Ascending aorta (tissue), 2 donors: ENCODE results near the gene STAM. TPM values are rescaled to one million over a fixed set of nuclear protein-coding genes. Genes with fewer than 3 reads are reported as not detected.
"Not testable (repeated sequence)": the region's sequence is repeated elsewhere in the genome, so short reads cannot be mapped to it uniquely, and the experiment has no call there.

ENCODE experiments used
- DNase-seq, 2 donors: peaks; one replicate each; pipeline ENCODE4 v3.0.0-alpha.2; 2019; ENCODE audit warnings: low spot score in 2 of 2
- H3K27ac ChIP-seq, 2 donors: fragments of 200-600 bp; sonication (generic); one replicate each; pipeline ENCODE4 v1.5.1; 2016 to 2017; ENCODE audit warnings: mild to moderate bottlenecking in 1 of 2
- H3K27me3 ChIP-seq: fragments of 200-600 bp; sonication (generic); one replicate; pipeline ENCODE4 v1.5.1; 2017
- H3K36me3 ChIP-seq, 2 donors: fragments of 200-600 bp; sonication (generic); one replicate each; pipeline ENCODE4 v1.5.1; 2016
- H3K4me1 ChIP-seq, 2 donors: fragments of 200-600 bp; sonication (generic); one replicate each; pipeline ENCODE4 v1.5.1; 2016 to 2017; ENCODE audit warnings: mild to moderate bottlenecking in 1 of 2
- H3K4me3 ChIP-seq, 2 donors: fragments of 200-600 bp; sonication (generic); one replicate each; pipeline ENCODE4 v1.5.1; 2016 to 2017; ENCODE audit warnings: mild to moderate bottlenecking in 1 of 2
- H3K9me3 ChIP-seq, 2 donors: fragments of 200-600 bp; sonication (generic); one replicate each; pipeline ENCODE4 v1.5.1; 2016
- intact Hi-C: fragments of 100-400 bp; cut with DNase I; formaldehyde crosslinking; loops from one replicate; pipeline ENCODE4 v1.15.1; 2023
- total RNA-seq: library from RNA; depleted of rRNA; stranded (reverse); fragments of >200 nt; gene quantifications from one replicate; pipeline ENCODE4 v1.1.0, GENCODE V29; 2016
- TF ChIP-seq, protein P1 (sequence below), 3 experiments: fragments of 200-600 bp in 2 of 3; fragments of 450-650 bp in 1 of 3; sonication (generic) in 2 of 3; IDR thresholded peaks; one replicate each; pipeline ENCODE4 v1.5.1; 2016 to 2019; ENCODE audit warnings: antibody characterized with exemption in 3 of 3, mild to moderate bottlenecking in 1 of 3, moderate library complexity in 1 of 3

STAM gene
- total RNA-seq, 1 donor from 2014 or later: 1.5 TPM

DNA sequence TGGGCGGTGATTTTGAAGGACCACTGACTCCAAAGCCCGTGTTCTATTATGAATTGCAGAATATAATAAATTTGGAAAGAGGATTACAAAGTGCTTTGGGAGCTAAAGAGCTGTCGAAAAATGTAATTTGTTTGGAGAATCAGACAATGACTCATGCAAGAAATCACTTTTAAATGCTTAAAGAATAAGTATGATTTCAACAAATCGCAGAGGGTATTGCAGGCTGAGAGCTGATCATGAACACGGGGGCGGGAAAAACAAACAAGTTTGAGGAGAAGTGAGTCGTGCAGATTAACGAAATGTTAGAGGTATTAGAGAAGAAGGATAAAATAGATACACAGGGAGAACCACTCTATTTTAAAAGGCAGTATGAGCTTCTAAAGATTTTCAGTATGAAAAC, 21.9 kb upstream of the STAM start:
- DNase-seq: no peak
- Histone ChIP-seq H3K27ac (no peak overlapping the region), H3K4me3 (no peak overlapping the region), H3K36me3 (no peaks in the 10 kb centered on the region), H3K4me1 (peaks cover 0 to 3% of the 10 kb centered on the region in 2 donors), H3K27me3 (no peaks in the 10 kb centered on the region), H3K9me3 (no peaks in the 10 kb centered on the region)
- TF ChIP-seq, protein P1, sequence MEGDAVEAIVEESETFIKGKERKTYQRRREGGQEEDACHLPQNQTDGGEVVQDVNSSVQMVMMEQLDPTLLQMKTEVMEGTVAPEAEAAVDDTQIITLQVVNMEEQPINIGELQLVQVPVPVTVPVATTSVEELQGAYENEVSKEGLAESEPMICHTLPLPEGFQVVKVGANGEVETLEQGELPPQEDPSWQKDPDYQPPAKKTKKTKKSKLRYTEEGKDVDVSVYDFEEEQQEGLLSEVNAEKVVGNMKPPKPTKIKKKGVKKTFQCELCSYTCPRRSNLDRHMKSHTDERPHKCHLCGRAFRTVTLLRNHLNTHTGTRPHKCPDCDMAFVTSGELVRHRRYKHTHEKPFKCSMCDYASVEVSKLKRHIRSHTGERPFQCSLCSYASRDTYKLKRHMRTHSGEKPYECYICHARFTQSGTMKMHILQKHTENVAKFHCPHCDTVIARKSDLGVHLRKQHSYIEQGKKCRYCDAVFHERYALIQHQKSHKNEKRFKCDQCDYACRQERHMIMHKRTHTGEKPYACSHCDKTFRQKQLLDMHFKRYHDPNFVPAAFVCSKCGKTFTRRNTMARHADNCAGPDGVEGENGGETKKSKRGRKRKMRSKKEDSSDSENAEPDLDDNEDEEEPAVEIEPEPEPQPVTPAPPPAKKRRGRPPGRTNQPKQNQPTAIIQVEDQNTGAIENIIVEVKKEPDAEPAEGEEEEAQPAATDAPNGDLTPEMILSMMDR (IDR thresholded peaks at IDR 0.05): no peak
- intact Hi-C loops: no loop called here

DNA sequence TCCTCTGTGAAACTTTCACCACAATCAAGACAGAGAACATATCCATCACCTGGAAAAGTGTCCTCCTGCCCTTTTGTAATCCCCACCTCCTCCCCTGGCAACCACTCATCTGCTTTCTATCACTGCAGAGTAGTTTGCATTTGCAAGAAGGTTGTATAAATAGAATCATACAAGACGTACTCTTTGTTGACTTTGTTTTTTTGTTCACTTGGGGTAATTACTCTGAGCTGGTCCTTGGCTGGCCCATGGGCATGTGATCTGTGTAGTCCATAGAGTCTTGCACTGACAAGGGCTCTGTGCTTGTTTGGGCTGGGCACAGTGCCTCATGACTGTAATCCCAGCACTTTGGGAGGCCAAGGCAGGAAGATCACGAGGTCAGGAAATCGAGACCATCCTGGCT, 19.0 kb upstream of the STAM start:
- H3K27ac ChIP-seq: no peak overlapping the region
- H3K27me3 ChIP-seq: no peaks in the 10 kb centered on the region
- intact Hi-C loops: no loop called here
- H3K36me3 ChIP-seq: no peaks in the 10 kb centered on the region
- no peak for DNase-seq
- no peaks in the 10 kb centered on the region for H3K4me1 ChIP-seq
- TF ChIP-seq, protein P1 (IDR thresholded peaks at IDR 0.05): no peak
- H3K9me3 ChIP-seq: no peaks in the 10 kb centered on the region
- no peak overlapping the region for H3K4me3 ChIP-seq

DNA sequence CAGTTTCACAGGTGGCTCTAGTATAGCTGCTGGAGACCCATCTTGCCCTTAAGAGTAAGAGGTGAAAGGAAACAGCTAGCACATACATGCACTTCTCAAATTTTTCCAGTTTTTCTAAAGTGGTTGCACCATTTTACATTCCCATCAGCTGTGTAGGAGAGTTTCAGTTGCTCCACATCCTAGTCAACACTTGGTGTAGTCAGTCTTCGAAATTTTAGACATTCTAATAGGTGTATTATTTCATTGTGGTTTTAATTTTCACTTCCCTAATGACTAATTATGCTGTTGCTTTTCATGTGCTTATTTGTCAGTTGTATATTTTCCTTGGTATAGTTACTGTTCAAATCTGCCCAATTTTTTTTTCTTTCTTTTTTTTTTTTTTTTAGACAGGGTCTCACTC, 17.3 kb upstream of the STAM start:
- TF ChIP-seq, protein P1 (IDR thresholded peaks at IDR 0.05): no peak
- H3K4me1 ChIP-seq: no peaks in the 10 kb centered on the region
- H3K9me3 ChIP-seq: no peaks in the 10 kb centered on the region
- H3K27me3 ChIP-seq: no peaks in the 10 kb centered on the region
- H3K36me3 ChIP-seq: no peaks in the 10 kb centered on the region
- no peak overlapping the region for H3K27ac ChIP-seq
- no peak overlapping the region for H3K4me3 ChIP-seq
- intact Hi-C loops: no loop called here
- DNase-seq: no peak

DNA sequence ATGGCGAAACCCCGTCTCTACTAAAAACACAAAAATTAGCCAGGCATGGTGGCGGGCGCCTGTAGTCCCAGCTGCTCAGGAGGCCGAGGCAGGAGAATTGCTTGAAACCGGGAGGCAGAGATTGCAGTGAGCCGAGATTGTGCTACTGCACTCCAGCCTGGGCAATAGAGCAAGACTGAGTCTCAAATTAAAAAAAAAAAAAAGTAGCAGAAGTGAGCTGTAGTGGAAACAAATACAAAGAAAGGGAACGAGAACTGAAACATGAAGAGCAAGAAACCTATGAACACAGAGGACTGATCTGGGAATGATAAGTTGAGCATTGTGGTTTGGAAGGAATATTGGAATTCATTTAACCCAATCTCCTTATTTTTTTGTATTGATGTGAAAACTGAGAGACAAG, 11.4 kb upstream of the STAM start:
- H3K27me3 ChIP-seq, intact Hi-C loops, H3K9me3 ChIP-seq, DNase-seq, H3K27ac ChIP-seq, H3K4me1 ChIP-seq, H3K36me3 ChIP-seq, H3K4me3 ChIP-seq: not testable (repeated sequence)

DNA sequence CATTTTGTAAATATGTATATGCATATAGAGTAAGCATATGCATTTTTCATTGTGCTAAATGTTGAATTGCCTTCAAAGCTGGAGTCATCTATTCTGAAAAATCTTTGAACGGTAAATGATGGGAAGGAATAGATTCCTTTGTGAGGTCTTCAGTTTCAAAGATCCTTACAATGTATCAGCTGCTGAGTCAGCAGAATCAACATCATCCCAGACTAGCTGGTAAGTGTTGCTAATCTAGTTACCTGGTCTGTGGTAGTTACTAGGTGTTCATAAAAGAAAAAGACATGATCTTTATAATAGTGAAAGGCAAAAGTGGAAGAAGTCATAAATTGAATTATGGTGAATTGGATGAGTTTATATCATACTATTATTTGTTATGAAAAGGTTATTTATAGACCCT, 10.6 kb upstream of the STAM start:
- Histone ChIP-seq H3K9me3 (no peaks in the 10 kb centered on the region), H3K27ac (no peak overlapping the region), H3K27me3 (no peaks in the 10 kb centered on the region), H3K4me1 (no peaks in the 10 kb centered on the region), H3K36me3 (no peaks in the 10 kb centered on the region), H3K4me3 (no peak overlapping the region)
- intact Hi-C loops: no loop called here
- TF ChIP-seq, protein P1 (IDR thresholded peaks at IDR 0.05): no peak
- DNase-seq: no peak

DNA sequence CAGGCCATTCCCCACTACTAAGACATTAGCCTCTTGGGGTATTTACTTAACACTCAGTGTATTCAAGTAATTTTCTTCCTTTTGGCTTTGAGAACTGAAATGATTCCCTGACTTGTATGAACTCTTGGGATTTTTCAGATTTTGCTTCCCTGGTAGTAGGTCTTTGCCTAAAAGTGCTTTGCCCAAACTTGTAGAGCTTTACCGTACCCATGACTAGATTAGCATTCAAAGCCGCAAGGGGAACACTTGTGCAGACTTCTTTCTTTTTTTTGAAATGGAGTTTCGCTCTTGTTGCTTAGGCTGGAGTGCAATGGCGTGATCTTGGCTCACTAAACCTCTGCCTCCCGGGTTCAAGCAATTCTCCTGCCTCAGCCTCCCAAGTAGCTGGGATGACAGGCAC, 6.1 kb upstream of the STAM start:
- intact Hi-C loops: no loop called here
- no peak for DNase-seq
- H3K36me3 ChIP-seq: no peaks in the 10 kb centered on the region
- H3K27me3 ChIP-seq: no peaks in the 10 kb centered on the region
- no peak overlapping the region for H3K27ac ChIP-seq
- H3K4me1 ChIP-seq: peaks cover 0 to 2% of the 10 kb centered on the region in 2 donors
- H3K9me3 ChIP-seq: no peaks in the 10 kb centered on the region
- no peak overlapping the region for H3K4me3 ChIP-seq
- TF ChIP-seq, protein P1 (IDR thresholded peaks at IDR 0.05): no peak
